ENCODE measurements around the gene EPC1.

Gene EPC1

GRCh38 chr10:32308027-32308603 is 38.8 kb downstream of the EPC1 start:
- H3K4me3 ChIP-seq, result no peak overlapping the region
- TF ChIP-seq CTCF (IDR thresholded peaks at IDR 0.05), result no peak

GRCh38 chr10:32307609-32308008 is 39.3 kb downstream of the EPC1 start:
- TF ChIP-seq CTCF (IDR thresholded peaks at IDR 0.05), result no peak
- H3K4me3 ChIP-seq, result no peak overlapping the region
- no peak for DNase-seq (ENCODE audit: low spot score)
- H3K27ac ChIP-seq, result no peak overlapping the region

More at GRCh38 chr10:32308027-32308603, 38.8 kb downstream of the EPC1 start:
- DNase-seq (ENCODE audit: low spot score), result no peak
- no peak overlapping the region for H3K27ac ChIP-seq

- no peak for TF ChIP-seq CTCF (IDR thresholded peaks at IDR 0.05)
- no peak overlapping the region for H3K27ac ChIP-seq
- H3K4me3 ChIP-seq, result no peak overlapping the region
- DNase-seq (ENCODE audit: low spot score), result no peak
These were observed 47.5 kb downstream of the EPC1 start for GRCh38 chr10:32299354-32299980.

- no peak overlapping the region for H3K27ac ChIP-seq
- no peak for TF ChIP-seq CTCF (IDR thresholded peaks at IDR 0.05)
- H3K4me3 ChIP-seq, result no peak overlapping the region
- DNase-seq (ENCODE audit: low spot score), result no peak
These were observed 48.7 kb downstream of the EPC1 start for GRCh38 chr10:32298075-32298812.

GRCh38 chr10:32295027-32295426 is 51.9 kb downstream of the EPC1 start:
- DNase-seq (ENCODE audit: low spot score), result no peak
- H3K4me3 ChIP-seq, result no peak overlapping the region
- TF ChIP-seq CTCF (IDR thresholded peaks at IDR 0.05), result no peak
- no peak overlapping the region for H3K27ac ChIP-seq

GRCh38 chr10:32293581-32293980 is 53.4 kb downstream of the EPC1 start:
- H3K27ac ChIP-seq, result no peak overlapping the region
- DNase-seq (ENCODE audit: low spot score), result no peak
- TF ChIP-seq CTCF (IDR thresholded peaks at IDR 0.05), result no peak
- H3K4me3 ChIP-seq, result no peak overlapping the region

Measured in coronary artery (tissue), 2 donors.